Mammary epithelial cell (primary cell): Measurements from ENCODE around the gene TCERG1L.

Experiments
- CTCF ChIP-seq, 2 donors: IDR thresholded peaks in 1 of 2; conservative IDR thresholded peaks in 1 of 2; 2 replicates each; pipeline ENCODE4 v1.5.1; 2011 to 2012; ENCODE audit warnings: inconsistent platforms in 2 of 2, low read length in 2 of 2, mild to moderate bottlenecking in 2 of 2, control low read depth in 1 of 2, low read depth in 1 of 2; ENCODE audit not compliant: insufficient read depth in 1 of 2; ENCODE audit errors: extremely low read depth in 1 of 2
- EZH2 ChIP-seq: IDR thresholded peaks from 2 replicates; pipeline ENCODE4 v1.6.1; 2012; ENCODE audit warnings: low read length, inconsistent platforms, borderline replicate concordance

GRCh38 chr10:131312478-131312836, 936 bp upstream of the TCERG1L start:
- TF ChIP-seq CTCF (conservative IDR thresholded peaks at IDR 0.05 in 1 of 2, IDR thresholded peaks at IDR 0.05 in 1 of 2; ENCODE audit: extremely low read depth in 1 of 2, insufficient read depth in 1 of 2, low read depth in 1 of 2, low read length in 2 of 2) (no peak), EZH2 (no peak)
